ENCODE results near the gene PPTC7.
"Not testable (repeated sequence)": the region's sequence is repeated elsewhere in the genome, so short reads cannot be mapped to it uniquely, and the experiment has no call there.

PPTC7 gene

DNA sequence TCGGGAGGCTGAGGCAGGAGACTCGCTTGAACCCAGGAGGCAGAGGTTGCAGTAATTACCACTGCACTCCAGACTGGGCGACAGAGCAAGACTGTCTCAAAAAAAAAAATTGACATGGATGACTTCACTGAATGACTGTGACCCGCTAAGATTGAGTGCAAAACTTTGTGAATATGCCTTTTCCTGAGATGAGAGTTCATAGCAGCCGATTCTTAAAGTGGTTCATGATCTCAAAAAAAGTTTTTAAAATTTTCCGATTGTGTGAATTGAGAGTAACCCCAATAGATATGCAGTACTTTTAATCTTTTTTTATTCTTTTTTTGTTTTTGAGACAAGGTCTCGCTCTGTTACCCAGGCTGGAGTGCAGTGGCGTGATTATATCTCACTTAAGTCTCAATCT, 32.1 kb upstream of the PPTC7 start:
- Histone ChIP-seq H3K4me1 (no peaks in the 10 kb centered on the region), H3K36me3 (no peaks in the 10 kb centered on the region), H3K9me3 (no peaks in the 10 kb centered on the region), H3K4me3 (ENCODE audit: low read depth, low read length) (no peak overlapping the region), H3K27me3 (no peaks in the 10 kb centered on the region)
- DNase-seq, result no peak
- TF ChIP-seq, protein P1, sequence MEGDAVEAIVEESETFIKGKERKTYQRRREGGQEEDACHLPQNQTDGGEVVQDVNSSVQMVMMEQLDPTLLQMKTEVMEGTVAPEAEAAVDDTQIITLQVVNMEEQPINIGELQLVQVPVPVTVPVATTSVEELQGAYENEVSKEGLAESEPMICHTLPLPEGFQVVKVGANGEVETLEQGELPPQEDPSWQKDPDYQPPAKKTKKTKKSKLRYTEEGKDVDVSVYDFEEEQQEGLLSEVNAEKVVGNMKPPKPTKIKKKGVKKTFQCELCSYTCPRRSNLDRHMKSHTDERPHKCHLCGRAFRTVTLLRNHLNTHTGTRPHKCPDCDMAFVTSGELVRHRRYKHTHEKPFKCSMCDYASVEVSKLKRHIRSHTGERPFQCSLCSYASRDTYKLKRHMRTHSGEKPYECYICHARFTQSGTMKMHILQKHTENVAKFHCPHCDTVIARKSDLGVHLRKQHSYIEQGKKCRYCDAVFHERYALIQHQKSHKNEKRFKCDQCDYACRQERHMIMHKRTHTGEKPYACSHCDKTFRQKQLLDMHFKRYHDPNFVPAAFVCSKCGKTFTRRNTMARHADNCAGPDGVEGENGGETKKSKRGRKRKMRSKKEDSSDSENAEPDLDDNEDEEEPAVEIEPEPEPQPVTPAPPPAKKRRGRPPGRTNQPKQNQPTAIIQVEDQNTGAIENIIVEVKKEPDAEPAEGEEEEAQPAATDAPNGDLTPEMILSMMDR (IDR thresholded peaks at IDR 0.05; ENCODE audit: low read depth, low read length), result no peak

DNA sequence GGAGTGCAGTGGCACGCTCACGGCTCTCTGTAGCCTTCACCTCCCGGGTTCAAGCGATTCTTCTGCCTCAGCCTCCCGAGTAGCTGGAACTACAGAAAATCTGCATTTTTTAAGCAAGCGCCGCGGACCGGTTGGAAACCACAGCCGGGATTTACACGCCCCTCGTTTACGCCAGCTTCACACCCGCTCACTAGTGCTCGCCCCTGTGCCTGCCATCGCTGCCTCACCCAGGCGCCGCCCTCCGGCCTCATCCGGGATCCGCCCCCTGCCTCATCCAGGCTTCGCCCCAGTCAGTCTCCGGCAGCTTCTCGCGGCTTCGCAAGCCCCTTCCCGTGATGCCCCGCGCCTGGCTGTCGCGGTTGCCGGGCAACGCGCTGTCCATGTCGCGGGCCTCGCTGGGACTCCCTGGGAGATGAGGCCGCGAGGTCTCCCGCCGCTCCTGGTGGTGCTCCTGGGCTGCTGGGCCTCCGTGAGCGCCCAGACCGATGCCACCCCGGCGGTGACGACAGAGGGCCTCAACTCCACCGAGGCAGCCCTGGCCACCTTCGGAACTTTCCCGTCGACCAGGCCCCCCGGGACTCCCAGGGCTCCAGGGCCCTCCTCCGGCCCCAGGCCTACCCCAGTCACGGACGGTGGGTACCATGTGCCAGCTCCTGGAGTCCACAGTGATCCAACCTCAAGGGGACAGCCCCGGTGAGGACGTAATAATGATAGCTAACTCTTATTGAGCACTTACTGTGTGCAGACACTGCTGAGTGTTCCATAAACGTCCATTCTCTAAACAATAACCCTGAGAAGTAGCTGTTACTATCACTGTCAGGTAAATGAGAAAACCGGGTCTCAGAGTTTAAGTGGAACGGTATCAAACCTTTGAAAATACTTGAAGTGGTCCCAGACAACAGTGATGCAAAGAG, 30.9 kb upstream of the PPTC7 start, which contains the start of gene TCTN1:
Gene TCTN1 (plus strand): TSS at position 359 of the 914 bp plus-strand sequence. CDS start 54 bp downstream, at position 413.
- Histone ChIP-seq H3K36me3 (no peaks in the 10 kb centered on the region), H3K9me3 (no peaks in the 10 kb centered on the region), H3K27me3 (no peaks in the 10 kb centered on the region), H3K4me1 (no peaks in the 10 kb centered on the region), H3K4me3 (ENCODE audit: low read depth, low read length) (peak within 1 kb of the TSS; percentile 73)
- DNase-seq, result peak; percentile 99
- TF ChIP-seq, protein P1 (IDR thresholded peaks at IDR 0.05; ENCODE audit: low read depth, low read length), result no peak

DNA sequence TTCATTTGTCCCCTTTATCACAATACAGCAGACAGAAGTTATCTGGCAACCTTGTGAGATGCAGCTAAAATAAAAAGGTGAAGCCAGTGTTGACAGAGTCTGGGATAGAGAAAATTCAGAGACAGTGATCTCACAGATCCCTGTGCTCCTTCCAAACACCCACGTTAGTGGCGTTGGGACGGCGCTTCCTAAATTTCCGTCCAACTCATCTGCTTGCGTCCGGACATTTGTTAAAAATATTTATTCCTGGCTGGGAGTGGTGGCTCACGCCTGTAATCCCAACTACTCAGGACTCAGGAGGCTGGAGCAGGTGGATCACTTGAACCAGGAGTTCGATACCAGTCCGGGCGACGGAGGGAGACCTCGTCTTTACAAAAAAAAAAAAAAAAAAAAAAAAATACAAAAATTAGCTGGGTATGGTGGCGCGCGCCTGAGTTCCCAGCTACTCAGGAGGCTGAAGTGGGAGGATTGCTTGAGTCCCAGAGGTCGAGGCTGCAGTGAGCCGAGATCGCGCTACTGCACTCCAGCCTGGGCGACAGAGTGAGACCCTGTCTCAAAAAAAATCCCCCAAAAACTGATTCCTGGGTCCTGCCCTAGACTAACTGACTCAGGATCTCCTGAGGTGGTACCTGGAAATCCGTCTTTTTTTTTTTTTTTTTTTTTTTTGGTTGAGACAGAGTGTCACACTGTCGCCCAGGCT, 30.1 kb upstream of the PPTC7 start:
- H3K27me3 ChIP-seq, result no peaks in the 10 kb centered on the region
- no peaks in the 10 kb centered on the region for H3K9me3 ChIP-seq
- peak overlapping the region; percentile 73 for H3K4me3 ChIP-seq (ENCODE audit: low read depth, low read length)
- TF ChIP-seq, protein P1 (IDR thresholded peaks at IDR 0.05; ENCODE audit: low read depth, low read length), result no peak
- no peak for DNase-seq
- no peaks in the 10 kb centered on the region for H3K36me3 ChIP-seq
- no peaks in the 10 kb centered on the region for H3K4me1 ChIP-seq

DNA sequence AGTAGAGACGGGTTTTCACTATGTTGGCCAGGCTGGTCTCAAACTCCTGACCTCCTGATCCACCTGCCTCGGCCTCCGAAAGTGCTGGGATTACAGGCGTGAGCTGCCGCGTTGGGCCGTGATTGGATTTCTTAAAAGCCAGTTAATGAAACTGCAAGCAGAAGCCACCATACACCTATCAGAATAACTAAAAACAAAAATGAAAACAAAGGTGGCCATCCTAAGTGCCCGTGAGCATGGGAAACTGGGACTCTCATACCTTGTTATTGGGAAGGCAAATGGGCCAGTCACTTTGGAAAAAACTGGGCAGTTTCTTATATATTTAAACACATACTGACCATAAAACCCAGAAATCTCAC, 23.1 kb upstream of the PPTC7 start:
- TF ChIP-seq, protein P1 (IDR thresholded peaks at IDR 0.05; ENCODE audit: low read depth, low read length), result no peak
- Histone ChIP-seq H3K4me3 (ENCODE audit: low read depth, low read length) (no peak overlapping the region), H3K27me3 (no peaks in the 10 kb centered on the region), H3K4me1 (no peaks in the 10 kb centered on the region), H3K36me3 (no peaks in the 10 kb centered on the region), H3K9me3 (no peaks in the 10 kb centered on the region)
- DNase-seq, result no peak

DNA sequence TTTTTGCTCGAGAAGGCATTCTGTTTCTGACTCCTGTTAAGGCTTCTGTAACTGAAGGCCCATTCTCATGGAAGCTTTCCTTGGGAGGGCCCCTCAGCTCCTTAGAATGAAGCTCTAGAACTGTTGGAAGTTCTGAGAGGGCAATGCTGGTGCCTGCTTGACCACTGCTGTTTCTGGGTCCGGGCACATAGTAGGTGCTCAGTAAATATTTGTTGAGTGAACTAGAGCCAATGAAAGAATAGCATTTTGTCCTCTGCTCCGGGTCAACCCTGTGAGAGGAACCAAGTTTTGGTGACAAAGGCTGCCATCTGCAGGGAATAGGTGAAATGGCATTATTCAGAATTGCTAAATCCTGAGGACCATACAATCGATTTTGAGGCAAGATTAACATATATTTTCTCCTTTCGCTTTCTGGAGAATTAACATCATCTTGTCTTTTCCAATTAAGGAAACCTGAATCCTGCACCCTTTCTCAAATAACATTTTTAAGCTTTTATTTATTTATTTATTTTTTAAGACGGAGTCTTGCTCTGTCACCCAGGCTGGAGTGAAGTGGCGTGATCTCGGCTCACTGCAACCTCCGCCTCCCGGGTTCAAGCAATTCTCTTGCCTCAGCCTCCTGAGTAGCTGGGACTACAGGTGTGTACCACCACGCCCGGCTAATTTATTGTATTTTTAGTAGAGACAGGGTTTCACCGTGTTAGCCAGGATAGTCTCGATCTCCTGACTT, 19.1 kb upstream of the PPTC7 start:
- H3K9me3 ChIP-seq; H3K27me3 ChIP-seq; H3K4me1 ChIP-seq; H3K36me3 ChIP-seq; H3K4me3 ChIP-seq (ENCODE audit: low read depth, low read length): not testable (repeated sequence)
- peak; percentile 54 for DNase-seq
- TF ChIP-seq, protein P1 (IDR thresholded peaks at IDR 0.05; ENCODE audit: low read depth, low read length), result peak; percentile 82

Data from BE2C (cell line).